ENCODE measurements around the gene ASH1L. TPM values are rescaled to one million over a fixed set of nuclear protein-coding genes. Genes with fewer than 3 reads are reported as not detected.
"Not testable (repeated sequence)": the region's sequence is repeated elsewhere in the genome, so short reads cannot be mapped to it uniquely, and the experiment has no call there.

Gene ASH1L
- total and polyA plus RNA-seq, 2 experiments from 2014 or later = 23.6 to 24.7 TPM

- not testable (repeated sequence) for DNase-seq (ENCODE audit: low spot score); H4K20me1 ChIP-seq (replicated peaks; ENCODE audit: insufficient read depth); H3K27ac ChIP-seq (ENCODE audit: low read depth); H3K27ac Mint-ChIP-seq; H3K9me2 ChIP-seq (ENCODE audit: insufficient read depth); H3K4me3 Mint-ChIP-seq; H3K4me3 ChIP-seq; H3K4me1 ChIP-seq (ENCODE audit: insufficient read depth); H3K27me3 ChIP-seq (ENCODE audit: insufficient read depth); H3K9me3 Mint-ChIP-seq; H3K4me1 Mint-ChIP-seq; H3K79me2 ChIP-seq (replicated peaks; ENCODE audit: insufficient read depth); ATAC-seq; H3K27me3 Mint-ChIP-seq (ENCODE audit: insufficient read depth, low read depth, poor library complexity); H3K4me2 ChIP-seq; H2AFZ ChIP-seq
- H3F3A ChIP-seq (replicated peaks; ENCODE audit: low read depth) = peaks cover 23% of the 10 kb centered on the region
- peaks cover 32% of the 10 kb centered on the region for H3K36me3 Mint-ChIP-seq (ENCODE audit: low read depth)
- H3K36me3 ChIP-seq (ENCODE audit: insufficient read depth) = peaks cover 16% of the 10 kb centered on the region
Measured at GRCh38 chr1:155328856-155329255, 233.7 kb downstream of the ASH1L start.

DNA sequence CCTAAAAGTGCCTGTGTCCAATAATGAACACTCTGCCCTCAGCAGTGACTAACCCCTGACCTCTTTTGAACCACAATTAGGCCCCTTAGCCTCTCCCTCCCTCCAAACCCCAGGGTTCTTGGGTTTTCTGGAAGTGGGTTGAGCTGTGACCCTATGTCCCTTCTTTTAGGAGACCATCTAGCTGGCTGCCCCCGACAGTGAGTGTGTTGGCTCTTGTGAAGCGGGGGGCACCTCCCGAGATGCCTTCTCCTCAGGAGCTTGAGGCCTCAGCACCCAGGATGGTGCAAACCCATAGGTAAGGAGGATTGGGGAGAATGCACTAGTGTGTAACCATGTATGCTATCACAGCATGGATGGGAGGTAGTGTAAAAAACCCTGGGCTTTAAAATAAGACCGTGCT lies 234.6 kb downstream of the ASH1L start:
- no peaks in the 10 kb centered on the region for H3K9me3 Mint-ChIP-seq
- 0 out of 2 replicates have a peak, but pooled peaks cover 5% of the 10 kb centered on the region for H3K79me2 ChIP-seq (replicated peaks; ENCODE audit: insufficient read depth)
- TF ChIP-seq ETS1 (IDR thresholded peaks at IDR 0.05) = no peak
- no peak for TF ChIP-seq STAT1 (IDR thresholded peaks at IDR 0.05; ENCODE audit: unreplicated experiment)
- TF ChIP-seq JUNB (IDR thresholded peaks at IDR 0.05; ENCODE audit: unreplicated experiment) = no peak
- TF ChIP-seq EZH2phosphoT487 (IDR thresholded peaks at IDR 0.05; ENCODE audit: unreplicated experiment) = no peak
- TF ChIP-seq CREB1 (CRISPR knock-in tag; IDR thresholded peaks at IDR 0.05; ENCODE audit: low read depth) = no peak
- TF ChIP-seq, protein P1, sequence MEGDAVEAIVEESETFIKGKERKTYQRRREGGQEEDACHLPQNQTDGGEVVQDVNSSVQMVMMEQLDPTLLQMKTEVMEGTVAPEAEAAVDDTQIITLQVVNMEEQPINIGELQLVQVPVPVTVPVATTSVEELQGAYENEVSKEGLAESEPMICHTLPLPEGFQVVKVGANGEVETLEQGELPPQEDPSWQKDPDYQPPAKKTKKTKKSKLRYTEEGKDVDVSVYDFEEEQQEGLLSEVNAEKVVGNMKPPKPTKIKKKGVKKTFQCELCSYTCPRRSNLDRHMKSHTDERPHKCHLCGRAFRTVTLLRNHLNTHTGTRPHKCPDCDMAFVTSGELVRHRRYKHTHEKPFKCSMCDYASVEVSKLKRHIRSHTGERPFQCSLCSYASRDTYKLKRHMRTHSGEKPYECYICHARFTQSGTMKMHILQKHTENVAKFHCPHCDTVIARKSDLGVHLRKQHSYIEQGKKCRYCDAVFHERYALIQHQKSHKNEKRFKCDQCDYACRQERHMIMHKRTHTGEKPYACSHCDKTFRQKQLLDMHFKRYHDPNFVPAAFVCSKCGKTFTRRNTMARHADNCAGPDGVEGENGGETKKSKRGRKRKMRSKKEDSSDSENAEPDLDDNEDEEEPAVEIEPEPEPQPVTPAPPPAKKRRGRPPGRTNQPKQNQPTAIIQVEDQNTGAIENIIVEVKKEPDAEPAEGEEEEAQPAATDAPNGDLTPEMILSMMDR (conservative IDR thresholded peaks at IDR 0.05; ENCODE audit: low read depth in 2 of 2) = no peak
- TF ChIP-seq POLR2AphosphoS5 (IDR thresholded peaks at IDR 0.05; ENCODE audit: low read depth) = no peak
- TF ChIP-seq, protein P2, sequence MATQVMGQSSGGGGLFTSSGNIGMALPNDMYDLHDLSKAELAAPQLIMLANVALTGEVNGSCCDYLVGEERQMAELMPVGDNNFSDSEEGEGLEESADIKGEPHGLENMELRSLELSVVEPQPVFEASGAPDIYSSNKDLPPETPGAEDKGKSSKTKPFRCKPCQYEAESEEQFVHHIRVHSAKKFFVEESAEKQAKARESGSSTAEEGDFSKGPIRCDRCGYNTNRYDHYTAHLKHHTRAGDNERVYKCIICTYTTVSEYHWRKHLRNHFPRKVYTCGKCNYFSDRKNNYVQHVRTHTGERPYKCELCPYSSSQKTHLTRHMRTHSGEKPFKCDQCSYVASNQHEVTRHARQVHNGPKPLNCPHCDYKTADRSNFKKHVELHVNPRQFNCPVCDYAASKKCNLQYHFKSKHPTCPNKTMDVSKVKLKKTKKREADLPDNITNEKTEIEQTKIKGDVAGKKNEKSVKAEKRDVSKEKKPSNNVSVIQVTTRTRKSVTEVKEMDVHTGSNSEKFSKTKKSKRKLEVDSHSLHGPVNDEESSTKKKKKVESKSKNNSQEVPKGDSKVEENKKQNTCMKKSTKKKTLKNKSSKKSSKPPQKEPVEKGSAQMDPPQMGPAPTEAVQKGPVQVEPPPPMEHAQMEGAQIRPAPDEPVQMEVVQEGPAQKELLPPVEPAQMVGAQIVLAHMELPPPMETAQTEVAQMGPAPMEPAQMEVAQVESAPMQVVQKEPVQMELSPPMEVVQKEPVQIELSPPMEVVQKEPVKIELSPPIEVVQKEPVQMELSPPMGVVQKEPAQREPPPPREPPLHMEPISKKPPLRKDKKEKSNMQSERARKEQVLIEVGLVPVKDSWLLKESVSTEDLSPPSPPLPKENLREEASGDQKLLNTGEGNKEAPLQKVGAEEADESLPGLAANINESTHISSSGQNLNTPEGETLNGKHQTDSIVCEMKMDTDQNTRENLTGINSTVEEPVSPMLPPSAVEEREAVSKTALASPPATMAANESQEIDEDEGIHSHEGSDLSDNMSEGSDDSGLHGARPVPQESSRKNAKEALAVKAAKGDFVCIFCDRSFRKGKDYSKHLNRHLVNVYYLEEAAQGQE (IDR thresholded peaks at IDR 0.05; ENCODE audit: unreplicated experiment) = no peak
- no peak for TF ChIP-seq ZNF331 (CRISPR knock-in tag; IDR thresholded peaks at IDR 0.05; ENCODE audit: low read depth)
- TF ChIP-seq EZH2 (IDR thresholded peaks at IDR 0.05; ENCODE audit: low read depth, unreplicated experiment) = no peak
- TF ChIP-seq NANOG (IDR thresholded peaks at IDR 0.05; ENCODE audit: borderline replicate concordance) = no peak

More for the DNA sequence above, 234.6 kb downstream of the ASH1L start:
- peaks cover 18% of the 10 kb centered on the region; the same call in 1 of the 2 replicates for H3F3A ChIP-seq (replicated peaks; ENCODE audit: low read depth)
- no peak overlapping the region for H3K4me3 Mint-ChIP-seq
- no peak overlapping the region for H3K27ac ChIP-seq (ENCODE audit: low read depth)
- ATAC-seq (no peak), DNase-seq (ENCODE audit: low spot score) (no peak)
- H3K36me3 Mint-ChIP-seq (ENCODE audit: low read depth) = peaks cover 28% of the 10 kb centered on the region
- H3K27ac Mint-ChIP-seq = no peak overlapping the region
- H3K27me3 Mint-ChIP-seq (ENCODE audit: insufficient read depth, low read depth, poor library complexity) = no peaks in the 10 kb centered on the region
- no peak overlapping the region for H3K4me2 ChIP-seq
- no peak overlapping the region for H3K4me3 ChIP-seq
- H2AFZ ChIP-seq = no peak overlapping the region
- H3K27me3 ChIP-seq (ENCODE audit: insufficient read depth) = no peaks in the 10 kb centered on the region
- H3K9me2 ChIP-seq (ENCODE audit: insufficient read depth) = no peaks in the 10 kb centered on the region
- H4K20me1 ChIP-seq (replicated peaks; ENCODE audit: insufficient read depth) = peaks cover 4% of the 10 kb centered on the region
- peaks cover 9% of the 10 kb centered on the region for H3K4me1 Mint-ChIP-seq
- H3K4me1 ChIP-seq (ENCODE audit: insufficient read depth) = peaks cover 5% of the 10 kb centered on the region; the same call in 1 of the 2 replicates
- peaks cover 16% of the 10 kb centered on the region for H3K36me3 ChIP-seq (ENCODE audit: insufficient read depth)

All from GM23338 (cell line).